Ascending aorta (tissue), 2 donors: ENCODE results near the gene TWSG1. TPM values are rescaled to one million over a fixed set of nuclear protein-coding genes. Genes with fewer than 3 reads are reported as not detected.

Experiments used
- DNase-seq, 2 donors: peaks; one replicate each; pipeline ENCODE4 v3.0.0-alpha.2; 2019; ENCODE audit warnings: low spot score in 2 of 2
- H3K27ac ChIP-seq, 2 donors: fragments of 200-600 bp; sonication (generic); one replicate each; pipeline ENCODE4 v1.5.1; 2016 to 2017; ENCODE audit warnings: mild to moderate bottlenecking in 1 of 2
- H3K27me3 ChIP-seq: fragments of 200-600 bp; sonication (generic); one replicate; pipeline ENCODE4 v1.5.1; 2017
- H3K36me3 ChIP-seq, 2 donors: fragments of 200-600 bp; sonication (generic); one replicate each; pipeline ENCODE4 v1.5.1; 2016
- H3K4me1 ChIP-seq, 2 donors: fragments of 200-600 bp; sonication (generic); one replicate each; pipeline ENCODE4 v1.5.1; 2016 to 2017; ENCODE audit warnings: mild to moderate bottlenecking in 1 of 2
- H3K4me3 ChIP-seq, 2 donors: fragments of 200-600 bp; sonication (generic); one replicate each; pipeline ENCODE4 v1.5.1; 2016 to 2017; ENCODE audit warnings: mild to moderate bottlenecking in 1 of 2
- H3K9me3 ChIP-seq, 2 donors: fragments of 200-600 bp; sonication (generic); one replicate each; pipeline ENCODE4 v1.5.1; 2016
- CTCF ChIP-seq, 3 experiments: fragments of 200-600 bp in 2 of 3; fragments of 450-650 bp in 1 of 3; sonication (generic) in 2 of 3; IDR thresholded peaks; one replicate each; pipeline ENCODE4 v1.5.1; 2016 to 2019; ENCODE audit warnings: antibody characterized with exemption in 3 of 3, mild to moderate bottlenecking in 1 of 3, moderate library complexity in 1 of 3
- intact Hi-C: fragments of 100-400 bp; cut with DNase I; formaldehyde crosslinking; loops from one replicate; pipeline ENCODE4 v1.15.1; 2023
- total RNA-seq: library from RNA; depleted of rRNA; stranded (reverse); fragments of >200 nt; gene quantifications from one replicate; pipeline ENCODE4 v1.1.0, GENCODE V29; 2016

TWSG1 gene
- total RNA-seq, 1 donor from 2014 or later, result 25.0 TPM

- Histone ChIP-seq H3K27me3 (no peaks in the 10 kb centered on the region), H3K4me1 (peaks cover 0 to 9% of the 10 kb centered on the region in 2 donors), H3K36me3 (no peaks in the 10 kb centered on the region), H3K27ac (no peak overlapping the region), H3K9me3 (no peaks in the 10 kb centered on the region), H3K4me3 (no peak overlapping the region)
- DNase-seq, result no peak
- TF ChIP-seq CTCF (IDR thresholded peaks at IDR 0.05), result no peak
- intact Hi-C loops, result no loop called here
Observed at GRCh38 chr18:9437672-9438071, 103.1 kb downstream of the TWSG1 start.

DNA sequence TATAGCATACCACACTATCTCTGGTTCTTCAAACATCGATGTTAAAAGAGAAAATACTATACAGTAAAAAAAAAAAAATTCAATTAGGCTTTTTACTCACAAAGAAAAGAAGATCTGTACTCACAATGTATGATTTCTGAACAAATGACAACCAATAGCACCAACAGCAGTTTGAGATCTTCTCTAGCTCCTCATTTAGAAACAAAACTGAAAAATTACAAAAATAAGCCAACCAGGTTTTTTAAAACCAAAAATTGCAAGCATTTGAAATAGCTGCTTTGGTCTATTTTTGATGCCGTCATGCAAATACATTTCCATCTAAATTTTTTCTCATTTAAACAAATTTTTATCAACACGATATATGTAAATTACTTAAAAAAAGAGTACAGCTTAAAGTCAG, 106.5 kb downstream of the TWSG1 start:
- Histone ChIP-seq H3K4me3 (no peak overlapping the region), H3K4me1 (peaks cover 0 to 9% of the 10 kb centered on the region in 2 donors), H3K27ac (no peak overlapping the region), H3K9me3 (no peaks in the 10 kb centered on the region), H3K36me3 (no peaks in the 10 kb centered on the region), H3K27me3 (no peaks in the 10 kb centered on the region)
- DNase-seq, result no peak
- TF ChIP-seq CTCF (IDR thresholded peaks at IDR 0.05), result no peak
- intact Hi-C loops, result no loop called here

- no peak overlapping the region for H3K27ac ChIP-seq
- no peak overlapping the region for H3K4me3 ChIP-seq
- no peak for DNase-seq
- no peaks in the 10 kb centered on the region for H3K9me3 ChIP-seq
- intact Hi-C loops, result no loop called here
- H3K36me3 ChIP-seq, result no peaks in the 10 kb centered on the region
- H3K27me3 ChIP-seq, result no peaks in the 10 kb centered on the region
- no peak for TF ChIP-seq CTCF (IDR thresholded peaks at IDR 0.05)
- no peaks in the 10 kb centered on the region for H3K4me1 ChIP-seq
Observed at GRCh38 chr18:9444549-9444948, 110.0 kb downstream of the TWSG1 start.

DNA sequence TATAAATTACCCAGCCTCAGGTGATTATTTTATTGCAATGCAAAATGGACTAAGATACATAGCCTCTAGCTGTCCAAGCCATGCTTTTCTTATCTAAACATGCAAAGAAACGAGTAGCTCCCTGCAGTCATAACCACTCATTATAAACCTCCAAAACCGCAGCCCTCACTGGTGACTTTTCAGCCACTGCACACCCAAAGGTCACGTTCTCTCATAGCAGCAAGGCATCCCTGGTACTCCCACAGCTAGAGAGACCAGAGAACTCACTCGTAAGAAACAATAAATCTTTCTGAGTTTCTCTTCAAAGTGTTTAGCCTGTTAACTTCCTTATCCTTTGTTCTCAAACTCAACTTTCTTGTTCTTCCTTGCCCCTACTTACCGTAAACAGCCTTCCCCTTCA, 112.3 kb downstream of the TWSG1 start:
- Histone ChIP-seq H3K4me3 (no peak overlapping the region), H3K27ac (no peak overlapping the region), H3K4me1 (no peaks in the 10 kb centered on the region), H3K9me3 (no peaks in the 10 kb centered on the region), H3K27me3 (no peaks in the 10 kb centered on the region), H3K36me3 (no peaks in the 10 kb centered on the region)
- TF ChIP-seq CTCF (IDR thresholded peaks at IDR 0.05), result no peak
- intact Hi-C loops, result no loop called here
- no peak for DNase-seq

DNA sequence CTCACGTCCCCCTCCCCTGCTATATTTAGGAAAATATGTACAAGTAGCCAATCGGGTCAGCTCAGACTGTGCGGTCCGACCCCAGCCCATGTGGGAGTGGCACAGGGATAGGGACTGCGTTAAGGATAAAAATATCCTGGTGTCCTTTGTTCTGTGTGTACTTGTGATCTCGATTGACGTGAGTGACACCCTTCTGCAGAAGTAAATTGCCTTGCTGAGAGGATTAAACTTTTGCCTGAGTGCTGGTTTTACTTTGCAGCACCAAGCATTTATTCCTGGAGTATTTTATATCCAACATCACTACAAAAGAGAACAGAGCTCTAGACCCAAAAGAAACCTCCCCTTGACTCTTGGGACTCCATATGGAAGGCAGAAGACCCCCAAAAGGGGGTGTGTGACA, 112.8 kb downstream of the TWSG1 start:
- H3K36me3 ChIP-seq, result no peaks in the 10 kb centered on the region
- TF ChIP-seq CTCF (IDR thresholded peaks at IDR 0.05), result no peak
- DNase-seq, result no peak

More for the DNA sequence above, 112.8 kb downstream of the TWSG1 start:
- no peaks in the 10 kb centered on the region for H3K27me3 ChIP-seq
- no peak overlapping the region for H3K27ac ChIP-seq
- H3K9me3 ChIP-seq, result no peaks in the 10 kb centered on the region
- H3K4me1 ChIP-seq, result no peaks in the 10 kb centered on the region
- no peak overlapping the region for H3K4me3 ChIP-seq
- intact Hi-C loops, result no loop called here
